ENCODE measurements around the gene LRRN2.

DNA sequence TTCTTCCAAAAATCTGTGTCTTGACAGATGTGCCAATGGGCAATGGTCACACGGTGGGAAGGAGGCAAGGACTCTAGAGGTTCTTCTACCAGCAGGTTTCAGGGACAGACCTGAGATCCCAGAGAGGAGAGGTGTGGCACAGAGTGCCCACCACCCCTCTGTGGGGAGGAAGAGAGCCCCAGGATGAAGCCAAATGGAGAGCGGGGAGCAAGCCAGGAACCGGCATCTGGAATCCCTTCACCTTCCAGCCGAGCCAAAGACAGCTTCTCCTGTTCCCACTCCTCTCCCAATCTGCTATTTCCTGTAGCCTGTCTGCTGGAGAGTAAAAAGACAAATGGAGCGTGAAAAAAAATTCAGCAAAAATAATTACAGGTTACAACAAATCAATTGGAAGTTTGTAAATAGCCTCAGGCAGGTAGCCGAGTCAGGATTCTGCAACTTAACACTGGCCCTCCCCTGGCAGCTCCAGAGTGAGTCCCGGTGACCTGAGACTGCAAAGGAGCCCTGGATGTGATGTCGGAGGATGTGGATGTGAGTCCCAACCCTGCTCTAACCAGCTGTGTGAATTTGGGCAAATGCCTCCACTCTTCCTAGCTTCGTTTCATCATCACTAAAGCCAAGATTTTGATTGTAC is 45.4 kb upstream of the LRRN2 start:
- TF ChIP-seq, protein P1, sequence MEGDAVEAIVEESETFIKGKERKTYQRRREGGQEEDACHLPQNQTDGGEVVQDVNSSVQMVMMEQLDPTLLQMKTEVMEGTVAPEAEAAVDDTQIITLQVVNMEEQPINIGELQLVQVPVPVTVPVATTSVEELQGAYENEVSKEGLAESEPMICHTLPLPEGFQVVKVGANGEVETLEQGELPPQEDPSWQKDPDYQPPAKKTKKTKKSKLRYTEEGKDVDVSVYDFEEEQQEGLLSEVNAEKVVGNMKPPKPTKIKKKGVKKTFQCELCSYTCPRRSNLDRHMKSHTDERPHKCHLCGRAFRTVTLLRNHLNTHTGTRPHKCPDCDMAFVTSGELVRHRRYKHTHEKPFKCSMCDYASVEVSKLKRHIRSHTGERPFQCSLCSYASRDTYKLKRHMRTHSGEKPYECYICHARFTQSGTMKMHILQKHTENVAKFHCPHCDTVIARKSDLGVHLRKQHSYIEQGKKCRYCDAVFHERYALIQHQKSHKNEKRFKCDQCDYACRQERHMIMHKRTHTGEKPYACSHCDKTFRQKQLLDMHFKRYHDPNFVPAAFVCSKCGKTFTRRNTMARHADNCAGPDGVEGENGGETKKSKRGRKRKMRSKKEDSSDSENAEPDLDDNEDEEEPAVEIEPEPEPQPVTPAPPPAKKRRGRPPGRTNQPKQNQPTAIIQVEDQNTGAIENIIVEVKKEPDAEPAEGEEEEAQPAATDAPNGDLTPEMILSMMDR (IDR thresholded peaks at IDR 0.05) = no peak
- no peak for TF ChIP-seq POLR2A (IDR thresholded peaks at IDR 0.05; ENCODE audit: low read length)

All from A549 (cell line).